Hepatocyte (in vitro differentiated cells): ENCODE results near the gene S100A4. TPM values are rescaled to one million over a fixed set of nuclear protein-coding genes. Genes with fewer than 3 reads are reported as not detected.

Experiments used
- DNase-seq: peaks from one replicate; pipeline ENCODE4 v3.0.0-alpha.2; 2016; ENCODE audit warnings: low spot score
- H2AFZ ChIP-seq: fragments of 200-600 bp; sonication (generic); 2 replicates; pipeline ENCODE4 v1.6.0; 2016; ENCODE audit warnings: antibody characterized with exemption, mild to moderate bottlenecking
- H3K27ac ChIP-seq: fragments of 200-600 bp; sonication (generic); 2 replicates; pipeline ENCODE4 v1.5.1; 2016; ENCODE audit warnings: mild to moderate bottlenecking
- H3K27me3 ChIP-seq: fragments of 200-600 bp; sonication (generic); 2 replicates; pipeline ENCODE4 v1.6.1; 2016
- H3K36me3 ChIP-seq: fragments of 200-600 bp; sonication (generic); replicated peaks from 2 replicates; pipeline ENCODE4 v1.5.1; 2016; ENCODE audit warnings: low read depth; ENCODE audit not compliant: insufficient read depth
- H3K4me1 ChIP-seq: fragments of 200-600 bp; sonication (generic); 2 replicates; pipeline ENCODE4 v1.5.1; 2016; ENCODE audit warnings: mild to moderate bottlenecking, moderate library complexity; ENCODE audit not compliant: insufficient read depth
- H3K4me2 ChIP-seq: fragments of 200-600 bp; sonication (generic); 2 replicates; pipeline ENCODE4 v1.6.0; 2016
- H3K4me3 ChIP-seq: fragments of 200-600 bp; sonication (generic); 2 replicates; pipeline ENCODE4 v1.5.1; 2016; ENCODE audit warnings: mild to moderate bottlenecking
- H3K79me2 ChIP-seq: fragments of 200-600 bp; sonication (generic); 2 replicates; pipeline ENCODE4 v1.6.0; 2017; ENCODE audit warnings: mild to moderate bottlenecking
- H3K9me2 ChIP-seq: fragments of 200-600 bp; sonication (generic); replicated peaks from 2 replicates; pipeline ENCODE4 v1.6.0; 2017; ENCODE audit warnings: mild to moderate bottlenecking; ENCODE audit not compliant: insufficient read depth
- H3K9me3 ChIP-seq: fragments of 200-600 bp; sonication (generic); 2 replicates; pipeline ENCODE4 v1.5.1; 2016; ENCODE audit warnings: low read depth, mild to moderate bottlenecking
- H4K20me1 ChIP-seq: fragments of 200-600 bp; sonication (generic); 2 replicates; pipeline ENCODE4 v1.6.0; 2016; ENCODE audit warnings: mild to moderate bottlenecking; ENCODE audit not compliant: insufficient read depth, poor library complexity, severe bottlenecking
- EZH2 ChIP-seq: fragments of 200-600 bp; sonication (generic); IDR thresholded peaks from 2 replicates; pipeline ENCODE4 v1.6.1; 2016; ENCODE audit warnings: antibody characterized with exemption, mild to moderate bottlenecking, borderline replicate concordance
- EZH2phosphoT487 ChIP-seq: fragments of 200-600 bp; sonication (generic); IDR thresholded peaks from one replicate; pipeline ENCODE4 v1.6.1; 2018; ENCODE audit warnings: antibody characterized with exemption, mild to moderate bottlenecking, low read depth, moderate library complexity; ENCODE audit not compliant: unreplicated experiment, severe bottlenecking
- whole genome bisulfite sequencing: methylation state at CpG from one replicate; pipeline ENCODE4 v1.1.6; 2016; ENCODE audit warnings: low lambda C conversion rate; ENCODE audit errors: missing lambda C conversion rate; 5-methylcytosine and 5-hydroxymethylcytosine counted together
- polyA plus RNA-seq: library from polyadenylated mRNA; unstranded; fragments of >200 nt; fragmentation: Nextera tagmentation; extraction: Ambion mirVana; gene quantifications from 2 replicates; pipeline ENCODE4 v1.2.1, GENCODE V29; 2016
- total RNA-seq: library from RNA; depleted of rRNA; stranded (reverse); fragments of >200 nt; gene quantifications from 2 replicates; pipeline ENCODE4 v1.2.3, GENCODE V29; 2014
- TF ChIP-seq, protein P1 (sequence below): fragments of 200-600 bp; sonication (generic); IDR thresholded peaks from 2 replicates; pipeline ENCODE4 v1.5.1; 2016; ENCODE audit warnings: antibody characterized with exemption, mild to moderate bottlenecking; ENCODE audit not compliant: poor library complexity

Gene S100A4
- total and polyA plus RNA-seq, 2 experiments from 2014 or later, result 64.1 to 116 TPM

DNA sequence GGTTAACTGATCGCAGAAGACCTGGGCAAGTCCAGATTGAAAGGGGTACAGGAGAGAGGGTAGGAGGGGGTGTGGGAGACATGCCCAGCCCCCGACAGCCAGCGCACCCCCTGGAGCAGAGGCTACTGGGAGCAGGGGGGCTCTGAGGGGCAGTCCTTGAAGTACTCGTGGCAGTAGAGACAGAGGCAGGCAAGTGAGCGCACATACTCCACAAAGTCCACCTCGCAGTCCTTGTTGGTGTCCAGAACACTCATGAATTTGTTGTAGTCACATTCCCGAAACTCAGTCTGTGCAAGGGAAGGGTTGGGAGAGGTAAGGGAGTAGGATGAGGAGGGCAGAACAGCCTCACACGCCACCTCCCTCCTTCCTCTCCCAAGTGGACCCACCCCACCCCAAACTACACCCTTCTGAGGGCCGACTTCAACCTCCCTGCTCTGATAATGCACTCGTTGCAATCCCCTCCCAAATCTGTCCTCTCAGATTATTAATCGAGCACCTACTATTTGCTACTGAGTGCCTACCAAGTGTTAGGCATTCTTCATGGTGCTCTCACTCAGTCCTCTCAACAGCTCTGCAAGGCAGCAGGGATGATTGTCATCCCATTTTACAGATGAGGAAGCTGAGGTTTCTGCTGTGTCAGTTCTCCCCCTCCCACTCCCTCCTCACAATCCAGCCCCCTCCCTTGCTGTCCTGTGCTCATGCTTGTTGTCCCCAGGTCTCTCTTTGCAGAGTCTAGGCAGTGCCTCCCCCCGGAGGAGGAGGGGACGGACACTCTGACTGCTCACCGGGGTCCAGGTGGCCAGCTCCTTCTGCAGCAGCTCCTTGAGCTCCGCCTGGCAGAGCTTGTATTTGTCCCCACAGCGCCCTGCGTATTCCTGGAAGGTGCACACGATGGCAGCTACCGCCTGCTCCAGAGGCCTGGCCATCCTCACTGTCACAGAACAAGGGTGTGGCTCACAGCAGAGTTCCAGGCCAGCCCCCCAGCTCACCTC, 2.2 kb upstream of the S100A4 start:
- H3K27me3 ChIP-seq, result no peaks in the 10 kb centered on the region
- H3K79me2 ChIP-seq, result peaks cover 9% of the 10 kb centered on the region
- no peak for DNase-seq
- H3K9me3 ChIP-seq, result no peaks in the 10 kb centered on the region
- H2AFZ ChIP-seq, result no peak overlapping the region
- TF ChIP-seq EZH2 (no peak), EZH2phosphoT487 (no peak)
- TF ChIP-seq, protein P1, sequence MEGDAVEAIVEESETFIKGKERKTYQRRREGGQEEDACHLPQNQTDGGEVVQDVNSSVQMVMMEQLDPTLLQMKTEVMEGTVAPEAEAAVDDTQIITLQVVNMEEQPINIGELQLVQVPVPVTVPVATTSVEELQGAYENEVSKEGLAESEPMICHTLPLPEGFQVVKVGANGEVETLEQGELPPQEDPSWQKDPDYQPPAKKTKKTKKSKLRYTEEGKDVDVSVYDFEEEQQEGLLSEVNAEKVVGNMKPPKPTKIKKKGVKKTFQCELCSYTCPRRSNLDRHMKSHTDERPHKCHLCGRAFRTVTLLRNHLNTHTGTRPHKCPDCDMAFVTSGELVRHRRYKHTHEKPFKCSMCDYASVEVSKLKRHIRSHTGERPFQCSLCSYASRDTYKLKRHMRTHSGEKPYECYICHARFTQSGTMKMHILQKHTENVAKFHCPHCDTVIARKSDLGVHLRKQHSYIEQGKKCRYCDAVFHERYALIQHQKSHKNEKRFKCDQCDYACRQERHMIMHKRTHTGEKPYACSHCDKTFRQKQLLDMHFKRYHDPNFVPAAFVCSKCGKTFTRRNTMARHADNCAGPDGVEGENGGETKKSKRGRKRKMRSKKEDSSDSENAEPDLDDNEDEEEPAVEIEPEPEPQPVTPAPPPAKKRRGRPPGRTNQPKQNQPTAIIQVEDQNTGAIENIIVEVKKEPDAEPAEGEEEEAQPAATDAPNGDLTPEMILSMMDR, result no peak
- 85% methylated on average over 19 of the region's 19 CpGs for WGBS
- H3K4me2 ChIP-seq, result peak overlapping the region; percentile 63
- H3K36me3 ChIP-seq, result no peaks in the 10 kb centered on the region
- no peak overlapping the region for H3K4me3 ChIP-seq
- peaks cover 69% of the 10 kb centered on the region for H3K4me1 ChIP-seq
- peak overlapping the region; percentile 97 for H3K27ac ChIP-seq
- H4K20me1 ChIP-seq, result no peaks in the 10 kb centered on the region
- no peaks in the 10 kb centered on the region for H3K9me2 ChIP-seq

DNA sequence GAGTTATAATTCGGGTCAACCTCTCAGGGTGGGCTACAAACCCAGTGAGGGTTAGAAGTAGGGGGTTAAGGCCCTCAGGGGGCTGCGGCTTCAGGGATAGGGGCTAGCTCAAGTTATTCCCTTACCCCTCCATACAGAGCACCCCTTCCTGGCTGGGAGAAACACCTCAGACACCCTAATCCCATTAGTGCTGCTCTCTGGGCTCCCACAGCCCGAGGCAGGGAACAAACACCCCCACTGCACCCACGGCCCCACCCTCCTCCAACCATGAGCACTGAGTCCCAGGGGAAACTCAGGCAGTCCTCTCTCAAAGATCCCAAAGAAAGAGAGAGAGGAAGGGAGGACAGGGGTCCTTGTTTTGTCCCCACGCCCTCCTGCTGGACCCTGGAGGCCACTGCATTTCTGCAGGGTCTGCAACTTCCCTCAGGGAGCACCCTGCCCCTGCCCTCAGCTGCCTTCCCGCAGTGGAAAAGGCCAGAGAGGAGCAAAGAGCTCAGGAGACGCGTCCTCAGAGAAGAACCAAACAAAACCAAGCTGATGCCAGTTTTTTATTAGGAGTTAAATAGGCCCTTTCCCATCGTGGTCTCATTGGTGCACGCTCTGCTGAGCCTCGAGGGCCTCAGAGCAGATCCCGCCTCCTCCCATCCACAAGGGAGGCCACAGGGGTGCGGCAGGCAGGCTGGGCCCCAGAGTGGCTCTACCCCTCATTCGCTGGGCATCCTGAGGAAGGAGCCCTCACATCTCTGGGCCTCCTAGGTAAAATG, 1.4 kb upstream of the S100A4 start:
- 64% methylated on average over 14 of the region's 14 CpGs for WGBS
- peak overlapping the region; percentile 63 for H3K4me2 ChIP-seq
- no peaks in the 10 kb centered on the region for H3K36me3 ChIP-seq

DNA sequence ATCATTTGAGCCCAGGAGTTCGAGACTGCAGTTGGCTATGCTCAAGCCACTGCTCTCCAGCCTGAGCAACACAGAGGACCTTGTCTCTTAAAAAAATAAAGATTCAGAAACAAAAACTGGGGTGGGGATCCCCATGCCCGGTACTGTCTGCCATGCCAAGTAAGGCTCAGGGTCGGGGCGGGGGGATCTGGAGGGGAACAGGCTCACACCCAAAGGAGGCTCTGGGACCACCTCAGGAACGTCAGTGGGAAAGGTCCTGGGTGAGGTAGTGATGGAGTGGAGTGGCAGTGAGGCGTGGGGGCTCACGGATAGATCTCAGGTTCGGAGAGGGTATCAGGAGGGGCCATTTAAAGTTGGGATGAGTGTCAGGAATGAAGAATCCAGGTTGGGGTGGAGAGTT, 765 bp upstream of the S100A4 start:
- peak overlapping the region; percentile 63 for H3K4me2 ChIP-seq
- DNase-seq, result no peak
- peak overlapping the region; percentile 97 for H3K27ac ChIP-seq
- 92% methylated on average over 8 of the region's 8 CpGs for WGBS
- H3K27me3 ChIP-seq, result no peaks in the 10 kb centered on the region
- H3K4me1 ChIP-seq, result peaks cover 69% of the 10 kb centered on the region
- TF ChIP-seq, protein P1, result no peak
- TF ChIP-seq EZH2 (no peak), EZH2phosphoT487 (no peak)
- H3K9me2 ChIP-seq, result no peaks in the 10 kb centered on the region
- no peak overlapping the region for H3K4me3 ChIP-seq
- no peaks in the 10 kb centered on the region for H3K9me3 ChIP-seq
- no peaks in the 10 kb centered on the region for H3K36me3 ChIP-seq
- peaks cover 9% of the 10 kb centered on the region for H3K79me2 ChIP-seq
- H2AFZ ChIP-seq, result no peak overlapping the region
- H4K20me1 ChIP-seq, result no peaks in the 10 kb centered on the region

More for the DNA sequence above, 1.4 kb upstream of the S100A4 start:
- Histone ChIP-seq H4K20me1 (no peaks in the 10 kb centered on the region), H2AFZ (no peak overlapping the region), H3K79me2 (peaks cover 9% of the 10 kb centered on the region), H3K4me1 (peaks cover 69% of the 10 kb centered on the region), H3K27ac (peak overlapping the region; percentile 97), H3K9me3 (no peaks in the 10 kb centered on the region), H3K4me3 (no peak overlapping the region), H3K27me3 (no peaks in the 10 kb centered on the region), H3K9me2 (no peaks in the 10 kb centered on the region)
- no peak for DNase-seq
- TF ChIP-seq EZH2phosphoT487 (no peak), EZH2 (no peak)
- TF ChIP-seq, protein P1, result no peak
